ENCODE measurements around the gene TF. TPM values are rescaled to one million over a fixed set of nuclear protein-coding genes. Genes with fewer than 3 reads are reported as not detected.
"Not testable (repeated sequence)": the region's sequence is repeated elsewhere in the genome, so short reads cannot be mapped to it uniquely, and the experiment has no call there.

Gene TF
- polyA plus RNA-seq, 3 donors from 2014 or later, result not detected

DNA sequence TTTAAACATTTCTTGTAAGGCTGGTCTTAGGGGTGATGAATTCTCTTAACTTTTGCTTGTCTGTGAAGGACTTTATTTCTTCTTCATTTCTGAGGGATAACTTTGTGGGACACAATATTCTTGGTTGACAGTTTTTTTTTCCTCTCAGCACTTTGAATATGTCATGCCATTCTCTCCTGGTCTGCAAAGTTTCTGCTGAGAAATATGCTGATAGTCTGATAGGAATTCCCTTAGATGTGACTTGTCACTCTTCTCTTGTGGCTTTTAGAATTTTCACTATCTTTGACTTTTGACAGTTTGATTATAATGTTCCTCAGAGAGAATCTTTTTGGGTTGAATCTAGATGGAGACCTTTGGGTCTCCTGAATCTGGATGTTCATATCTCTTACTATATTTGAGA lies 23.3 kb upstream of the TF start:
- Mint-ChIP-seq H3K36me3 (peaks cover 4 to 14% (median 13%) of the 10 kb centered on the region in 3 donors), H3K4me1 (no peaks in the 10 kb centered on the region), H3K27ac (no peak overlapping the region), H3K27me3 (ENCODE audit: low read depth in 3 of 3) (peaks cover 0 to 6% (median 5%) of the 10 kb centered on the region in 3 donors), H3K9me3 (peaks cover 10 to 23% (median 14%) of the 10 kb centered on the region in 6 donors), H3K4me3 (no peak overlapping the region)
- no peak for DNase-seq

DNA sequence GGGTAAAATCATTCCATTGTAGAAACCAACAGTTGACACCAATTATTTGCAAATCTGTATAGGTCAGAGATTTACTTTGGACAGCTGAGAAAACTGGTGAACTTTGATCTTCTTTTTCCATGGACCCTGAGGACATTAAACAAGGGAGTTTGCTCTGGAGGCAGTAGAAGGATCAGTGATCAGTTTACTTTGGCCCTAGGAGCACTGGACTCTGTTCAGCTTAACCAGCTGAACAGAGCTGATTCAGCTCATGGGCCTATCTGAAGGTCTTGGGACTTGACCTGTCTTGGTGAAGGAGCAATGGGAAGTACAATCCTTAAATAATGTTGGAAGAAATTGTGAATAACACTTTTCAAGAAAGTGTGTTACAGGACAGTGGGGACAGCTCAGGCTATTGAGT lies 15.2 kb upstream of the TF start:
- no peak for DNase-seq
- Mint-ChIP-seq H3K4me1 (no peaks in the 10 kb centered on the region), H3K9me3 (peaks cover 3 to 23% (median 16%) of the 10 kb centered on the region in 6 donors), H3K27me3 (ENCODE audit: low read depth in 3 of 3) (peaks cover 1 to 9% (median 4%) of the 10 kb centered on the region in 3 donors), H3K4me3 (no peak overlapping the region), H3K36me3 (peaks cover 4 to 7% (median 5%) of the 10 kb centered on the region in 3 donors), H3K27ac (no peak overlapping the region)

DNA sequence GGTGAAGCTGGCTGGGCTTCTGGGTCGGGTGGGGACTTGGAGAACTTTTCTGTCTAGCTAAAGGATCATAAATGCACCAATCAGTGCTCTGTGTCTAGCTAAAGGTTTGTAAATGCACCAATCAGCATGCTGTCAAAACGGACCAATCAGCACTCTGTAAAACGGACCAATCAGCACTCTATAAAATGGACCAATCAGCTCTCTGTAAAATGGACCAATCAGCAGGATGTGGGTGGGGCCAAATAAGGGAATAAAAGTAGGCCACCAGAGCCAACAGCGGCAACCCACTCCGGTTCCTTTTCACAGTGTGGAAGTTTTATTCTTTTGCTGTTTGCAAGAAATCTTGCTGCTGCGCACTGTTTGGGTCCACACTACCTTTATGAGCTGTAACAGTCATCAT lies 14.0 kb upstream of the TF start:
- peaks cover 3 to 29% (median 23%) of the 10 kb centered on the region in 6 donors for H3K9me3 Mint-ChIP-seq
- H3K27ac Mint-ChIP-seq, H3K36me3 Mint-ChIP-seq, H3K4me3 Mint-ChIP-seq, DNase-seq, H3K4me1 Mint-ChIP-seq: not testable (repeated sequence)
- peaks cover 1 to 10% (median 4%) of the 10 kb centered on the region in 3 donors for H3K27me3 Mint-ChIP-seq (ENCODE audit: low read depth in 3 of 3)

DNA sequence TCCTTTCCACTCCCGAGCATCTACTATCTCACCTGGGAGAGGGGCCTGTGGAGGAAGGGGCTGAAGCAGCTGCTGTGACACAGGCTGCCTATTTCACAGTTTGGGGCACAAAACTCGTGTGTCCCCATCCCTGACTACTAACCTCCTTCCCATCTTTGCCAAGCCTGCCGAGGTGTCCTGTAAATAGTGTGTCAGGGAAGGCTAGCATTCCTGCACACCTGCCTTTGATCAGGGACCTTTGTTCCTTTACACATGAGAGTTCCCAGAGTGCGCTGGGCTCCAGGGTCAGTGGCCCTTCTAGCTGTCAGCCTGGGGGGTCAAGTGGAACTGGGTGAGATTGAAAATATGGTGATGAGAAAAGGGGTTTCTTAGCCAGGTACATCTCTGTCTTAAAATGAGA lies 13.0 kb upstream of the TF start:
- H3K4me3 Mint-ChIP-seq, result no peak overlapping the region
- no peak overlapping the region for H3K27ac Mint-ChIP-seq
- peaks cover 3 to 10% (median 4%) of the 10 kb centered on the region in 3 donors for H3K27me3 Mint-ChIP-seq (ENCODE audit: low read depth in 3 of 3)

DNA sequence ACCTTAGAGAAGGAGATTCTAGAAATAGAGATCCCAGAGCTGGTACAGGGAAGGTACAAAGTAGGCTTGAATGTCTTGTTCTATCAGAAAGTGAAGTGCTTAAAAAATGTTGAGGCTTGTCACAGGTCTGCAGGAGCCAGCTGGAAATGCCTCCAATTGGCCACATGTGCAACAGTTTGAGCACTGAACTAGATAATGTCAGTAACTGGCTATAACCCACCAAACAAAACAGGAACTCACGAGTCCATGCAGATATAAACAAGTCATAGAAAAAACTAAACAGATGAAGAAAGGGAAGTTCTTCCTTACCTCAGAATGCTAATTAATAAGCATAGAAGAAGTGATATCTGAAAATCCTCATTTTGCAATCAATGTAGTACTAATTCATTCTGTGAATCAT lies 11.9 kb upstream of the TF start:
- H3K36me3 Mint-ChIP-seq, result peaks cover 5 to 7% (median 7%) of the 10 kb centered on the region in 3 donors

More for the DNA sequence above, 13.0 kb upstream of the TF start:
- Mint-ChIP-seq H3K36me3 (peaks cover 5 to 7% (median 7%) of the 10 kb centered on the region in 3 donors), H3K4me1 (no peaks in the 10 kb centered on the region), H3K9me3 (peaks cover 6 to 32% (median 26%) of the 10 kb centered on the region in 6 donors)
- no peak for DNase-seq

DNA sequence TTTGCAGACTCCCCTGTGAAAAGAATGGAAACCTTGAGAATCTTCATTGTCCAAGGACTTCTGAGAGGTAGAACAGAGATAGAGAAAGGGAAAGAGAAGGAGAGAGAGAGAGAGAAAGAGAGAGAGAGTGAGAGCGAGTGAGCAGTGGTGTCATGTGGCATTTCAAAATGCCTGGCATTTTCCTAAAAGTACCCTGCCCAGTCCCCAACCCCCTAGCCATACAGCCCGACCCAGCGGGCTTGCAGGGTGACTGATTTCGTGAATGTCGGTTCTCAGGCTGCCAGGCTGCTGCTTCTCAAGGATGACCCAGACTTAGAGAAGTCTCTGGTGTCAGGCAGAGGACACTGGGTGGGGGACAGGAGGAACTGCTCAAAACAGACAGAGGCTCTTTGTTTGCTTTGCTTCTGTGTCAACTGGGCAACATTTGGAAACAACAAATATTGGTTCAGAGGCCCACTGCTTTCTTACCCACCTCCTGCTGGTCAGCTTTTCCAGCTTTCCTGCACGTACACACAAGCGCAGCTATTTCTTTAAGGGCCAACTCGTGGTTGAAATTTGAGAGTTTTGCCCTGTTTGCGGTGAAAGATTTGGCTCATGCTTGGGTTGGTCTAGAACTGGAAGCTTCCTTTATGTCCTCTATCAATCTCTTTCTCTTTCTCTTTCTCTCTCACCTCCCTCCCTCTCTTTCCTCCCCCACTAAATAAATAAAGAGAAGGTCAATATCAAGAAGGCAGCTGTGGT lies 3.7 kb upstream of the TF start:
- H3K4me3 Mint-ChIP-seq, result no peak overlapping the region
- H3K27ac Mint-ChIP-seq, result no peak overlapping the region
- peaks cover 2 to 13% (median 4%) of the 10 kb centered on the region in 3 donors for H3K27me3 Mint-ChIP-seq (ENCODE audit: low read depth in 3 of 3)
- H3K36me3 Mint-ChIP-seq, result peaks cover 0 to 3% (median 0%) of the 10 kb centered on the region in 3 donors
- H3K4me1 Mint-ChIP-seq, result no peaks in the 10 kb centered on the region
- peaks cover 3 to 23% (median 9%) of the 10 kb centered on the region in 6 donors for H3K9me3 Mint-ChIP-seq
- DNase-seq, result no peak

More for the DNA sequence above, 11.9 kb upstream of the TF start:
- Mint-ChIP-seq H3K27me3 (ENCODE audit: low read depth in 3 of 3) (peaks cover 3 to 12% (median 4%) of the 10 kb centered on the region in 3 donors), H3K4me1 (no peaks in the 10 kb centered on the region), H3K27ac (no peak overlapping the region), H3K4me3 (no peak overlapping the region), H3K9me3 (peaks cover 6 to 42% (median 28%) of the 10 kb centered on the region in 6 donors)
- no peak for DNase-seq

DNA sequence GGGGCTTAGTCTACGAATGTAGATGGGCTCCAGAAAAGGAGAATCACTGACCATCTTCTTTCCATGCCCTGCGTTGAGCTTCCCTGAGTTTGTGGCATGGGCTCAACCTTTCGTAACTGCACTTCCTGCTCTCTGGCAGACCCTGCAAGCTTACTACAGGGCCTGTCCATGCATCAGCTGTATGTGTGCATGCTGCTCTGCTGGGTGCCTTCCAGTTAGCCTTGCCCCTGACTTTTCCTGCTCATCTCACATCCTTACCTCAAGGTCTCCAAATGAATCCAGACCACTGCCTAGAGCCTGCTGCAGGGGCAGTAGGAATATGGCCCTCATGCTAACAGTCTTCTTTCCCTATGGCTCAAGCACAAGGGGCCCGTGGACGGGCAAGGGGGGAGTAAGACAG lies 2.0 kb upstream of the TF start:
- Mint-ChIP-seq H3K36me3 (no peaks in the 10 kb centered on the region), H3K27ac (no peak overlapping the region), H3K4me1 (no peaks in the 10 kb centered on the region), H3K9me3 (peaks cover 0 to 11% (median 5%) of the 10 kb centered on the region in 6 donors), H3K4me3 (no peak overlapping the region), H3K27me3 (ENCODE audit: low read depth in 3 of 3) (peaks cover 2 to 13% (median 3%) of the 10 kb centered on the region in 3 donors)
- DNase-seq, result no peak

DNA sequence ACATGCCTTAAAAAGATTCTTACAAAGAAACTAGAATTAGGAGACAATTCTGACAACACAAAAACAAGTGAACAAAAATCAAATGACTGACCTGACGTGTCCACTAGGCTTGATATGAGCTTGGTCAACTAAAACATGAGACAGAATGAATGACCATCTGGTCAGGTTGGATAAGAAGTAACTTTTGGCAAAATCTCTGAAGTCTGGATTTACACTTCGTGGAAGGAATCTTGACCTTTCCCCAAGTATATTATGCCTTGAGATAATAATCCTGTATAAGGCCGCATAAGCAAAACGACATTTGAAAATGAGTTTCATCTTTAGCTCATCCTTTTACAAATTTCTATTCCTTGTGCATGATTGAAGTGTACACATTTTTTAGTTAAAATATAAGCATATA lies 1.1 kb upstream of the TF start:
- peaks cover 0 to 5% (median under 1%) of the 10 kb centered on the region in 6 donors for H3K9me3 Mint-ChIP-seq
- no peak for DNase-seq
- H3K27me3 Mint-ChIP-seq (ENCODE audit: low read depth in 3 of 3), result peaks cover 0 to 9% (median 5%) of the 10 kb centered on the region in 3 donors
- no peaks in the 10 kb centered on the region for H3K36me3 Mint-ChIP-seq
- no peak overlapping the region for H3K27ac Mint-ChIP-seq
- no peaks in the 10 kb centered on the region for H3K4me1 Mint-ChIP-seq
- H3K4me3 Mint-ChIP-seq, result no peak overlapping the region

DNA sequence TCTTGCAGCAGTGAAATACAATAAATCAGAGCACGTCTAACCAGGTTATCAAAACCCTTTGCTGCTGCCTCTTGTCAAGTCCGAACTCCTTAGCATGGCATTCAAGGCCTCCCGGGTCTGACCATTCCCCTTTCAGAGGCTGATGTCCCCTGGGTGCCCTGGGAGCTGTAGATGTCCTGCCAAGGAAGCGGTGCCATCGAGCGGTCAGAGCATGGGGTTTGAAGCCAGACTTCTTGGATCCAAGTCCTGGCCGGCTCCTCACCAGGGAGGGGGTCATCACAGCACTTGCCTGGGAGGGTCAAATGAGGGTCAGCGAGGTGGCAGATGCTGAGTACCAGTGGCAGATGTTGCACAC lies 496 bp downstream of the TF start:
- peaks cover 0 to 9% (median 5%) of the 10 kb centered on the region in 3 donors for H3K27me3 Mint-ChIP-seq (ENCODE audit: low read depth in 3 of 3)
- DNase-seq, result no peak
- peaks cover 0 to 3% (median 0%) of the 10 kb centered on the region in 6 donors for H3K9me3 Mint-ChIP-seq
- no peak overlapping the region for H3K27ac Mint-ChIP-seq
- no peaks in the 10 kb centered on the region for H3K36me3 Mint-ChIP-seq
- H3K4me3 Mint-ChIP-seq, result no peak overlapping the region
- no peaks in the 10 kb centered on the region for H3K4me1 Mint-ChIP-seq

DNA sequence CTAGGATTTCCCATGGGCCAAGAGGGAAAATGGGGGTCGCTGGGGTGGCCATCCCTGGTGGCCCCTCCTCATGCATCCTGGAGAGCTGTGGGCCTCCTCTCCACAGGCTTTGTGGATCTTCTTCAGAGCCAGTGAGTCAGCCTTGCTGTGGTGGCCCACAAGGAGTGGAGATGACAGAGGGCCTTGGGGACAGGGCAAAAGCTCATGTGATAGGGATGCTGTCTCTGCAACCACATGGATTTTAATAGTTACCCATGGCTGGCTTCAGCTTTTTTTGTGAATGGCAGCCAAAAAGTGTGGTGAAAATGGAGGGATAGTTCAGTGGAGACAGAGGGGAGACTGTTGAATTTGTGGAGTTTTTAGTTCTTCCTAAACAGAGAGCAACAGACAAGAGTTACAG lies 1.2 kb downstream of the TF start:
- Mint-ChIP-seq H3K36me3 (no peaks in the 10 kb centered on the region), H3K27ac (no peak overlapping the region), H3K4me1 (no peaks in the 10 kb centered on the region), H3K27me3 (ENCODE audit: low read depth in 3 of 3) (peaks cover 0 to 9% (median 2%) of the 10 kb centered on the region in 3 donors), H3K9me3 (peaks cover 0 to 3% (median 0%) of the 10 kb centered on the region in 6 donors), H3K4me3 (no peak overlapping the region)
- no peak for DNase-seq

DNA sequence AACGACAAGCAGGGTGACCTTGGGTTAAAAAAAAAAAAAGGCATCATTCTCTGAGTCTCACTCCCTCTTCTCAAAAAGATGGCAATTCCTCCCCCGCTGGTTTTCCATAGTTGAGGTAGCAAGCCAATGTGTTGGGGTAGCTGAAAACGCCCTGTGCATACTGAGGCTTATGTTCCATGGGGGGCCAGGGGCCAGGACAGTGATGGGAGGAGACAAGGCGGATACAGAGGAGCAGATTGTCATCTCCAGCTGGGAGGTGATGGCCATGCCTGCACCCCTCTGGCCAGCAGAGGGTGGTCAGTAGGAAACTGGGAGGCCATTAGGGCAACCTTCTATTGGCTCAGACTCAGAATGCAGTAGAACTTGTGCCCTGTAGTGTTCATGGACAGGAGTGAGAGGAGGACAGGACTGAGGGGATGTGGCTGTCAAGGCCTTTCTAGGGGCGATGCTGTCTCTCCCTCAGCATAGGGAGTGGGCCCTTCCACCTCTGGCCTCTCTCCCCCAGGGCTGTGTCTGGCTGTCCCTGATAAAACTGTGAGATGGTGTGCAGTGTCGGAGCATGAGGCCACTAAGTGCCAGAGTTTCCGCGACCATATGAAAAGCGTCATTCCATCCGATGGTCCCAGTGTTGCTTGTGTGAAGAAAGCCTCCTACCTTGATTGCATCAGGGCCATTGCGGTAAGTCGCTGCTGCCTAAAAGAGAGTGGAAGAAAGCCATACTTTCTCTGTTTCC lies 1.9 kb downstream of the TF start:
- Mint-ChIP-seq H3K36me3 (no peaks in the 10 kb centered on the region), H3K4me3 (no peak overlapping the region), H3K27me3 (ENCODE audit: low read depth in 3 of 3) (peaks cover 0 to 9% (median 2%) of the 10 kb centered on the region in 3 donors), H3K9me3 (peaks cover 0 to 1% (median 0%) of the 10 kb centered on the region in 6 donors), H3K4me1 (no peaks in the 10 kb centered on the region), H3K27ac (no peak overlapping the region)
- DNase-seq, result no peak

DNA sequence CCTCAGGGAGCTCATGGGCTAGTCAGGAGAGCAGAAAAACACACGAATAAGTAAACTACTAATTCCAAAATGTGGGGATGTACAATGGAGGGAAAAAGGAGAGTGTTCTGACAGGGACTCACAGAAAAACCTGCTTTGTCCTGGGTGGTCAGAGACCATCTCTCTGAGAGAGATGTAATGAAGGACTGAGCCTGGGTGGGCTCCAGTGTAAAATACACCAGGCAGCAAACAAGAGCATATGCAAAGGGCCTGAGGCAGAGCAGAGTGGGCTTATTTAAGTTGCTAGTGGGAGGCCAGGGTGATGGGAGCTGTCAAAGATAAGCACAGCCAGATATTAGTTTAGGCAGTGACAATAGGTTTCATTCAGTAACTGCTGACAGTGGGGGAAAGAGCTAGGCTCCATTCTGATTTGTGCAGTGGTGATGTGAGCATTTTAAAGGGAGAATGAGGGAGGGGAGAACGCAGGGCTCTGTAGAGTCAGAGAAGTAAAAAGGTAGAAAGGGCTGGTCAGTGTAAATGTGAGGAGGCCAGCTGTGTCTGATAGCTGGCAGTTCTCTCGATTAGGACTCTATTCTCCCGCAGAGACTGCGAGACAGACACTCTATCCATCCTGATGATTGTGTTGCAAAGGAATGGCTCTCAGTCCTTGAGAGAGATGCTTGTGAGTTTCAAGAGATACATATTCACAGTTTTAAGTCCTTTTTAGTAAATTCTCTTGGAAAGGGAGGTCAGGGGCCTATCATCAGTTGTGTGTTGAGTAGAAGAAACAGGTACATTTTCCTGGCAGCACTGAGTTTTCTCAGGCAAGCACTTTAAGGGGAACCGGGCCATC lies 3.5 kb downstream of the TF start:
- no peak overlapping the region for H3K27ac Mint-ChIP-seq
- H3K36me3 Mint-ChIP-seq, result no peaks in the 10 kb centered on the region
- no peaks in the 10 kb centered on the region for H3K4me1 Mint-ChIP-seq
- peaks cover 0 to 6% (median 2%) of the 10 kb centered on the region in 3 donors for H3K27me3 Mint-ChIP-seq (ENCODE audit: low read depth in 3 of 3)
- H3K4me3 Mint-ChIP-seq, result no peak overlapping the region
- no peak for DNase-seq
- H3K9me3 Mint-ChIP-seq, result peaks cover 0 to 1% (median 0%) of the 10 kb centered on the region in 6 donors

DNA sequence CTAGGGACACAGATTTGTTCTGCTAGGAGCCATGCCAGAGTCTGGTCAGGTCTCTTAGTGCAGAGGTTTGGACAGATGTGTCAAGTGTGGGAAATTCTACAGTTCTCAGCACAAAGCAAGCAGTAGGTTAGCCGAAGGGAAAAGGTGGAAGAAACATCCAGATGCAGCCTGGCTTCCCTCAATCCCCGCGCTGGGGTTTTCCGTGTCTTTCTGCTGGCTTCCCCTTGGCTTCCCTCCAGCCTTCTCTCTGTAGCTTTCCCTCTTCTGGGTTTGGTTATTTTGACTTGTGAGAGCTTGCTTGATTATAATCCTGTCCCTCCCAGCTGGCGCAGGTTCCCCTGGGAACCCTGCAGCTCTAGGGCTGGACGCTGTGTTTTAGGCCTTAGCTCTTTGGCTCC lies 4.1 kb downstream of the TF start:
- no peak for DNase-seq
- Mint-ChIP-seq H3K27ac (no peak overlapping the region), H3K36me3 (no peaks in the 10 kb centered on the region), H3K27me3 (ENCODE audit: low read depth in 3 of 3) (peaks cover 0 to 2% (median 0%) of the 10 kb centered on the region in 3 donors), H3K4me3 (no peak overlapping the region), H3K4me1 (no peaks in the 10 kb centered on the region), H3K9me3 (peaks cover 0 to 1% (median 0%) of the 10 kb centered on the region in 6 donors)

All from immature natural killer cell (primary cell).